ENCODE results near the gene HTR1E.

Gene HTR1E

GRCh38 chr6:87049779-87050178 lies 112.5 kb downstream of the HTR1E start:
- no peaks in the 10 kb centered on the region for H3K4me1 ChIP-seq (ENCODE audit: control insufficient read depth in 1 of 2, insufficient read depth in 2 of 2, low read length in 2 of 2)
- H3K27ac ChIP-seq (ENCODE audit: low read length), result no peak overlapping the region
- no peaks in the 10 kb centered on the region for H3K9me3 ChIP-seq (ENCODE audit: control insufficient read depth in 1 of 2, low read length in 2 of 2)
- H3K36me3 ChIP-seq (ENCODE audit: control insufficient read depth in 1 of 2, insufficient read depth in 2 of 2, low read length in 2 of 2), result no peaks in the 10 kb centered on the region
- H3K27me3 ChIP-seq (ENCODE audit: low read depth, low read length), result no peaks in the 10 kb centered on the region
- H3K4me3 ChIP-seq (ENCODE audit: low read depth in 1 of 2, low read length in 2 of 2), result no peak overlapping the region

GRCh38 chr6:87053312-87053711 lies 116.0 kb downstream of the HTR1E start:
- no peaks in the 10 kb centered on the region for H3K4me1 ChIP-seq (ENCODE audit: control insufficient read depth in 1 of 2, insufficient read depth in 2 of 2, low read length in 2 of 2)
- H3K27me3 ChIP-seq (ENCODE audit: low read depth, low read length), result no peaks in the 10 kb centered on the region
- H3K27ac ChIP-seq (ENCODE audit: low read length), result no peak overlapping the region
- no peak overlapping the region for H3K4me3 ChIP-seq (ENCODE audit: low read depth in 1 of 2, low read length in 2 of 2)
- H3K36me3 ChIP-seq (ENCODE audit: control insufficient read depth in 1 of 2, insufficient read depth in 2 of 2, low read length in 2 of 2), result no peaks in the 10 kb centered on the region
- H3K9me3 ChIP-seq (ENCODE audit: control insufficient read depth in 1 of 2, low read length in 2 of 2), result no peaks in the 10 kb centered on the region

- Histone ChIP-seq H3K4me1 (ENCODE audit: control insufficient read depth in 1 of 2, insufficient read depth in 2 of 2, low read length in 2 of 2) (no peaks in the 10 kb centered on the region), H3K4me3 (ENCODE audit: low read depth in 1 of 2, low read length in 2 of 2) (no peak overlapping the region), H3K9me3 (ENCODE audit: control insufficient read depth in 1 of 2, low read length in 2 of 2) (no peaks in the 10 kb centered on the region), H3K36me3 (ENCODE audit: control insufficient read depth in 1 of 2, insufficient read depth in 2 of 2, low read length in 2 of 2) (no peaks in the 10 kb centered on the region), H3K27ac (ENCODE audit: low read length) (no peak overlapping the region), H3K27me3 (ENCODE audit: low read depth, low read length) (no peaks in the 10 kb centered on the region)
Observed at GRCh38 chr6:87054143-87054833, 117.0 kb downstream of the HTR1E start.

- Histone ChIP-seq H3K9me3 (ENCODE audit: control insufficient read depth in 1 of 2, low read length in 2 of 2) (no peaks in the 10 kb centered on the region), H3K4me3 (ENCODE audit: low read depth in 1 of 2, low read length in 2 of 2) (no peak overlapping the region), H3K36me3 (ENCODE audit: control insufficient read depth in 1 of 2, insufficient read depth in 2 of 2, low read length in 2 of 2) (no peaks in the 10 kb centered on the region), H3K4me1 (ENCODE audit: control insufficient read depth in 1 of 2, insufficient read depth in 2 of 2, low read length in 2 of 2) (no peaks in the 10 kb centered on the region), H3K27ac (ENCODE audit: low read length) (no peak overlapping the region), H3K27me3 (ENCODE audit: low read depth, low read length) (no peaks in the 10 kb centered on the region)
Observed at GRCh38 chr6:87059943-87060342, 122.6 kb downstream of the HTR1E start.

DNA sequence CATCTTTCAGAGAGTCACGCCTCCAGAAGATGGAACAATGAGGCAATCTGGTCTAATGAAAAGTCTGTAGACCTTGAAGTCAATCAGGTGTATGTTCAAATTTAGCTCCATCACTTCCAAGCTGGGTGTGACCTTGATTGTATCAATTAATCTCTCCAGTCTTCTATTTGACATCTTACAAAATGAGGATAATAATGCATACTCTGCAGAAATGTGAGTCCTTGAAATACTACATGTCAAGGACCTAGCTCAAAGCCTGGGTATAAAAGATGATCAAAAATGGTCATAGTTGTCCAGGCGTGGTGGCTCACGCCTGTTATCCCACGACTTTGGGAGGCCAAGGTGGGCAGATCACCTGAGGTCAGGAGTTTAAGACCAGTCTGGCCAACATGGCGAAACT lies 127.8 kb downstream of the HTR1E start:
- Histone ChIP-seq H3K27ac (ENCODE audit: low read length) (no peak overlapping the region), H3K4me3 (ENCODE audit: low read depth in 1 of 2, low read length in 2 of 2) (no peak overlapping the region), H3K27me3 (ENCODE audit: low read depth, low read length) (no peaks in the 10 kb centered on the region), H3K36me3 (ENCODE audit: control insufficient read depth in 1 of 2, insufficient read depth in 2 of 2, low read length in 2 of 2) (no peaks in the 10 kb centered on the region), H3K9me3 (ENCODE audit: control insufficient read depth in 1 of 2, low read length in 2 of 2) (no peaks in the 10 kb centered on the region), H3K4me1 (ENCODE audit: control insufficient read depth in 1 of 2, insufficient read depth in 2 of 2, low read length in 2 of 2) (no peaks in the 10 kb centered on the region)

Data from muscle layer of duodenum (tissue), 2 donors.